Right atrium auricular region (tissue), 2 donors: Measurements from ENCODE around the gene HNRNPA1. TPM values are rescaled to one million over a fixed set of nuclear protein-coding genes. Genes with fewer than 3 reads are reported as not detected.
A peak's percentile ranks its signal among the peaks of the same experiment; 100 is the strongest.
"Not testable (repeated sequence)": the region's sequence is repeated elsewhere in the genome, so short reads cannot be mapped to it uniquely, and the experiment has no call there.

Experiments used
- DNase-seq: peaks from one replicate; pipeline ENCODE4 v3.0.0-alpha.2; 2019; ENCODE audit warnings: low spot score
- H3K27ac ChIP-seq, 2 donors: fragments of 200-600 bp; sonication (generic); 1 replicate in 1 of 2; 2 replicates in 1 of 2; pipeline ENCODE4 v1.5.1; 2016 to 2019
- H3K27me3 ChIP-seq, 2 donors: fragments of 200-600 bp; sonication (generic); one replicate each; pipeline versions ENCODE4 v1.5.1 to v1.6.0; 2017 to 2019
- H3K36me3 ChIP-seq: fragments of 200-600 bp; sonication (generic); one replicate; pipeline ENCODE4 v1.5.1; 2016
- H3K4me1 ChIP-seq, 2 donors: fragments of 200-600 bp; sonication (generic); one replicate each; pipeline versions ENCODE4 v1.5.1 to v1.6.0; 2017 to 2019
- H3K4me3 ChIP-seq, 2 donors: fragments of 200-600 bp; sonication (generic); 1 replicate in 1 of 2; 2 replicates in 1 of 2; pipeline ENCODE4 v1.5.1; 2017 to 2019; ENCODE audit warnings: mild to moderate bottlenecking in 1 of 2, moderate library complexity in 1 of 2
- H3K9me3 ChIP-seq, 2 donors: fragments of 200-600 bp; sonication (generic); one replicate each; pipeline ENCODE4 v1.5.1; 2019
- total RNA-seq, 2 donors: library from RNA; depleted of rRNA; stranded (reverse); fragments of >200 nt; gene quantifications; one replicate each; pipeline ENCODE4 v1.1.0, GENCODE V29; 2016
- TF ChIP-seq, protein P1 (sequence below), 2 donors: fragments of 200-600 bp; sonication (generic); IDR thresholded peaks; one replicate each; pipeline ENCODE4 v1.5.1; 2019; ENCODE audit warnings: antibody characterized with exemption in 2 of 2

Gene HNRNPA1
- total RNA-seq, 2 donors from 2014 or later: 237 to 404 TPM

DNA sequence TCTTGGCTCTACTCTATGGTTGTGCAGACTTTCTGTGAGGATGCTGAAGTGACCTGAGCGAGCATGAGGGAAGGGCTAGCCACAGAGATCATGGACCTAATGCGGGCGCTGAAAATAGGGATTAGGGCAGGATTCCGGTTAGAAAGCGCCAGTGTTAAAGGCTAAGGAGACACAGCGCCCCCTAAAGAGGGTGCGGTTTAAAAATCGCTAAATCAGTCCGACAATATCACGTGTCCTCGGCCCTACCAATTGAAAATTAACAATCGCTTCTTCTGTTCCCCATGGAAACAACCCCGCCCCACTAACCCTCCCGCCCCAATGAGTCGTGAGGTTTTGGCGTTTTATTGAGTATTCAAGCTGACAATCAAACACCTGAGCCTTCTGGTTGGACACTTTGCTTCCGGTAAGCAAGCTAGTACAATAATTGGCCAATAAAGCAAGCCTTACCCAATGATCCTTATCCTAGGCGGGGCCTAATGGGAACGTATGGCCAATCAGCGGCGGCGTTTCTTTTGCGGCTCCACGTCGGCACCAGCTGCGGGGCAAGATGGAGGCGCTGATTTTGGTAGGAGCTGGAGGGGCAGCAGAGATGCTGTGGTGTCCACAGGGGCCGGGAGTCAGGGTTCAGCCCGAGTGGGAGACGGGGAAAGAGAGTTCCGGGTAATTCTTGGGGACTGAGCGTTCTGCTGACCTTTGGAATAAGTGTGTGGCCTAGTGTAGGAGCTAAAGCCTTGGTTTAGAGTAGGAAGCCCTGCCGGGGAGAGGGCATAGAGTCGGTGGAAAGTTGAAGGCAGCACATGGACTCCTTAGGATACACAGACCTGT is 44.3 kb downstream of the HNRNPA1 start, which contains the start of gene COPZ1:
COPZ1 (plus strand) TSS at position 515 of the 825 bp plus-strand sequence; CDS start at position 548, 33 bp downstream.
- no peaks in the 10 kb centered on the region for H3K27me3 ChIP-seq
- H3K27ac ChIP-seq: peak within 1 kb of the TSS; percentile 72 to 81
- peak within 1 kb of the TSS; percentile 53 to 75 for H3K4me3 ChIP-seq
- peak; percentile 99 for DNase-seq
- H3K36me3 ChIP-seq: no peaks in the 10 kb centered on the region
- TF ChIP-seq, protein P1, sequence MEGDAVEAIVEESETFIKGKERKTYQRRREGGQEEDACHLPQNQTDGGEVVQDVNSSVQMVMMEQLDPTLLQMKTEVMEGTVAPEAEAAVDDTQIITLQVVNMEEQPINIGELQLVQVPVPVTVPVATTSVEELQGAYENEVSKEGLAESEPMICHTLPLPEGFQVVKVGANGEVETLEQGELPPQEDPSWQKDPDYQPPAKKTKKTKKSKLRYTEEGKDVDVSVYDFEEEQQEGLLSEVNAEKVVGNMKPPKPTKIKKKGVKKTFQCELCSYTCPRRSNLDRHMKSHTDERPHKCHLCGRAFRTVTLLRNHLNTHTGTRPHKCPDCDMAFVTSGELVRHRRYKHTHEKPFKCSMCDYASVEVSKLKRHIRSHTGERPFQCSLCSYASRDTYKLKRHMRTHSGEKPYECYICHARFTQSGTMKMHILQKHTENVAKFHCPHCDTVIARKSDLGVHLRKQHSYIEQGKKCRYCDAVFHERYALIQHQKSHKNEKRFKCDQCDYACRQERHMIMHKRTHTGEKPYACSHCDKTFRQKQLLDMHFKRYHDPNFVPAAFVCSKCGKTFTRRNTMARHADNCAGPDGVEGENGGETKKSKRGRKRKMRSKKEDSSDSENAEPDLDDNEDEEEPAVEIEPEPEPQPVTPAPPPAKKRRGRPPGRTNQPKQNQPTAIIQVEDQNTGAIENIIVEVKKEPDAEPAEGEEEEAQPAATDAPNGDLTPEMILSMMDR (IDR thresholded peaks at IDR 0.05): peak; percentile 73 to 82
- H3K4me1 ChIP-seq: peaks cover 0 to 33% of the 10 kb centered on the region in 2 donors
- H3K9me3 ChIP-seq: no peaks in the 10 kb centered on the region

DNA sequence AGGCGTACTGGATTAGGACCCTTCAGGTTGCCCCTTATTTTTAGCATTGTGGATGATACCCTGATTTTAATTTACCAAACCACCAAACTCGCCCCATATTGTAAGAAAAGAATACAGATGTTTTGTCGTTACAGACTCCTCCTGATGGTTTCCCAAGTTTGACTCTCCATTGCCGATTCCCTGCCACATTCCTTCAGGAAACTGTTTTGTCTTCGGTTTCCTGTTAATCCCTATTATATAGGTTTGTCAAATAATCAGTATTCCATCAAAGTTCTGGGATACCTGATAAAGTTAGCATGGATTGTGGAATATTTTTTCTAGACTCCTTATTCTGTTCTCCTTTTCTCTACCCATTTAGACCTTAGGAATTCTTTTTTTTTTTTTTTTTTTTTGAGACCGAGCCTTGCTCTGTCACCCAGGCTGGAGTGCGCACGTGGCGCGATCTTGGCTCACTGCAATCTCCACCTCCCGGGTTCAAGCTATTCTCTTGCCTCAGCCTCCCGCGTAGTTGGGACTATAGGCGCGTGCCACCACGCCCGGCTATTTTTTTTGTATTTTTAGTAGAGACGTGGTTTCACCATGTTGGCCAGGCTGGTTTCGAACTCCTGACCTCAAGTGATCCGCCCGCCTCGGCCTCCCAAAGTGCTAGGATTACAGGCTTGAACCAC is 45.0 kb downstream of the HNRNPA1 start:
- peak overlapping the region; percentile 53 to 75 for H3K4me3 ChIP-seq
- H3K36me3 ChIP-seq, H3K9me3 ChIP-seq, H3K27me3 ChIP-seq, DNase-seq: not testable (repeated sequence)
- H3K4me1 ChIP-seq: peaks cover 0 to 41% of the 10 kb centered on the region in 2 donors
- peak overlapping the region; percentile 72 to 81 for H3K27ac ChIP-seq

DNA sequence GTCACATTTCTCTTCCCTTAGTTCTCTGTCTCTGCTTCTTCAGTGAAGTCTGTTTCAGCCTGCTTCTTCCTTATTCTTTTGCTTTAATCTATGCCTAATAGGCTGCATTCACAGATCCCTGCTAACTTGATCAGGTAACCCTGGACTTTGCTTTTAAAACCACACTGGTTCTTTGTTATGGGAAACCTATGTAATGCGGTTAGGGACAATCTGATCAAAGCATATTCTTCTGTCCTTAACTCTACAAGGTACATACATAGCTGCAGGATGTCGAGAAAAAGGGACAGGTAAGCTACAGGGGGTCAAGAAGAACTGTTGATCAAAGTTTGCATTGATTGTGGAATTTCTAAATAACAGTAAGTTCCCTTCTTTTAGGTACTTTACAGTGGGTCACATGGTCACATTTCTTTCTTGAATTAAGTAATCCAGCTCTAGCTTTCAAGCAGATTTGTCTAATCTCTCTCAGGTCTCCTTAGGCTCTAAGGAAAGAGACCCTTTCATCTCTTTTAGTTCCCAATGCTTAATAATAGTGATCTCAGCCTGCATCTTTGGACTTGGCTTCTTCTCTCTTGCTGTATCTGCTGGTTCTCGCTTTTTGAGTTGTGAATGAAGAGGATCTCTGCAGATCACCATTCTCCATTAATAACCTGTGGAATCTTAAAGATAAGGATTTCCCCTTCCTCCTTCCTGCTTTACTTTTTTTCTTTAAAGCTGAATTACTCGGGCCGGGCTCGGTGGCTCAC is 48.2 kb downstream of the HNRNPA1 start:
- no peak overlapping the region for H3K27ac ChIP-seq
- H3K27me3 ChIP-seq: no peaks in the 10 kb centered on the region
- H3K36me3 ChIP-seq: no peaks in the 10 kb centered on the region
- no peaks in the 10 kb centered on the region for H3K9me3 ChIP-seq
- TF ChIP-seq, protein P1 (IDR thresholded peaks at IDR 0.05): no peak
- no peak for DNase-seq
- H3K4me1 ChIP-seq: peaks cover 0 to 44% of the 10 kb centered on the region in 2 donors
- H3K4me3 ChIP-seq: no peak overlapping the region

DNA sequence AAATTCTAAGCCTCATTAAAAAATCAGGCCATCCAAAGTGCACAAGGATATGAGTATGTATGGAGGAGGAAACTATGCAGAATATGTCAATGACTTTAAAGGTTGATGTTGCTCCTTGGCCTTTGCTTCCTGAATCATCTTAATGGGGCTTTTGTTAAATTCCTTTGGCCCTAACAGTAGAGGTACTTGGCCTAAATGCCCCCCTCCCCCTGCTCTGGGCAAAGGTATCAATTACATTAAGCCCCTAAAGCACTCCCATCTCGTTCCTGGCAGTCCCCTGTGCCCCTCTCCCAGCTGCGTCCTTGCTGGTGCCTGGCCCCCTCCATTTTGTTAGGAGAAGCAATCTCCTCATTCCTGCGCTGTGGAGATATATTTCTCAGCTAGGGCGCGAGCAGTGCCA is 49.2 kb downstream of the HNRNPA1 start:
- Histone ChIP-seq H3K27ac (no peak overlapping the region), H3K4me1 (peaks cover 0 to 44% of the 10 kb centered on the region in 2 donors), H3K27me3 (no peaks in the 10 kb centered on the region), H3K9me3 (no peaks in the 10 kb centered on the region), H3K4me3 (no peak overlapping the region), H3K36me3 (no peaks in the 10 kb centered on the region)
- no peak for DNase-seq
- TF ChIP-seq, protein P1 (IDR thresholded peaks at IDR 0.05): no peak

DNA sequence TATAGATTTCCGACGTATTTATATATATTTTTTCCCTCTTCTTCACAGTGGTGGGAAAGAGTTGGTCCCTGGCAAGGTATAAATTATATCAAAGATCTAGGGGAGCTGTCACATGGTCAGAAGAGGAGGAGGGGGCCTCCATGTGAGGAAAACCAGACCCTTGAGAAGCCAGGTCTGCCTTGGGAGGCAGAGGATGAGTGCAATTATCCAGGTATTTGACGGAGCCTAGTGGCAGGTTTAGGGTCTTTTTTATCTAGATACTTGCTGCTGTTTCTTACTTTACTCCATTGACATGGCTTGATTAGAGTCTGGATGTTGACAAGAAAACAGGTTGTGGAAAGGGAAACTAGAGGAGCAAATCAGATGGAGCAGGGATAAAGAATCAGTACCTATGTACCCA is 49.9 kb downstream of the HNRNPA1 start:
- H3K4me1 ChIP-seq: peaks cover 0 to 44% of the 10 kb centered on the region in 2 donors
- no peaks in the 10 kb centered on the region for H3K27me3 ChIP-seq
- TF ChIP-seq, protein P1 (IDR thresholded peaks at IDR 0.05): no peak
- no peak overlapping the region for H3K4me3 ChIP-seq
- no peak overlapping the region for H3K27ac ChIP-seq
- no peaks in the 10 kb centered on the region for H3K9me3 ChIP-seq
- H3K36me3 ChIP-seq: no peaks in the 10 kb centered on the region
- DNase-seq: no peak

DNA sequence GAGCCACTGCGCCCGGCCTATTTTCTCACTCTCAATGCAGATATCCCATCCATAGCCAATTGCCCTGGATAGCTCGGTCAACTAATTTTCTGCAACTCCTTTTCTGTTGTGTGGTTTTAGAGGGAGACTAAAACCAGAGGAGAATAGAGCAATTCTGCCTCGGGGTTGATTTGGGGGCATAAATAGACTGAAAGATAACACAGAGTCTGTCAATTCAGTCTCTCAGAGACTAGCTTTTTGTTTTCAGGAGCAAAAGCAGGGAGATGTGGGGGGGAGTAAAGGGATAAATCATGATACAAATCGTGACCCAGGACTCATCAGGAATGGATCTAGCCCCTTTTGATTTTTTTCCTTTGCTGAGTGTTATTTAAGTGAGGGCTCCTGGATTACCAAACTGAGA is 50.9 kb downstream of the HNRNPA1 start:
- H3K27me3 ChIP-seq: no peaks in the 10 kb centered on the region
- DNase-seq: no peak
- no peaks in the 10 kb centered on the region for H3K36me3 ChIP-seq
- H3K4me3 ChIP-seq: no peak overlapping the region
- H3K9me3 ChIP-seq: no peaks in the 10 kb centered on the region
- H3K27ac ChIP-seq: no peak overlapping the region
- TF ChIP-seq, protein P1 (IDR thresholded peaks at IDR 0.05): no peak
- peaks cover 0 to 36% of the 10 kb centered on the region in 2 donors for H3K4me1 ChIP-seq
